GM12878 (cell line): ENCODE measurements around the gene FOXO3. TPM values are rescaled to one million over a fixed set of nuclear protein-coding genes. Genes with fewer than 3 reads are reported as not detected.

Experiments used
- ATF7 ChIP-seq: fragments of 450-650 bp; IDR thresholded peaks from 2 replicates; pipeline ENCODE4 v1.6.1; 2016; ENCODE audit warnings: low read depth, mild to moderate bottlenecking
- EP300 ChIP-seq, 2 experiments: fragments of 150-350 bp in 1 of 2; IDR thresholded peaks; 2 replicates each; pipeline ENCODE4 v1.6.1; 2011 to 2012; ENCODE audit warnings: low read depth in 2 of 2, low read length in 2 of 2, borderline replicate concordance in 1 of 2, improper control_type of control experiment in 1 of 2, inconsistent platforms in 1 of 2; ENCODE audit not compliant: control insufficient read depth in 1 of 2
- FOXK2 ChIP-seq: fragments of 450-650 bp; IDR thresholded peaks from 2 replicates; pipeline ENCODE4 v1.6.1; 2017; ENCODE audit warnings: mild to moderate bottlenecking, moderate library complexity
- PML ChIP-seq: IDR thresholded peaks from 2 replicates; pipeline ENCODE4 v1.6.1; 2012; ENCODE audit warnings: low read length, inconsistent platforms
- POLR2A ChIP-seq: IDR thresholded peaks from 2 replicates; pipeline ENCODE4 v1.6.1; 2011; ENCODE audit warnings: low read depth, mild to moderate bottlenecking, low read length
- POU2F2 ChIP-seq: IDR thresholded peaks from 3 replicates; pipeline ENCODE4 v1.6.1; 2011; ENCODE audit warnings: low read depth, mild to moderate bottlenecking, low read length, borderline replicate concordance
- RAD51 ChIP-seq: fragments of 450-650 bp; IDR thresholded peaks from 2 replicates; pipeline ENCODE4 v1.6.1; 2016; ENCODE audit warnings: moderate library complexity, mild to moderate bottlenecking, inconsistent platforms
- RUNX3 ChIP-seq: IDR thresholded peaks from 2 replicates; pipeline ENCODE4 v1.6.1; 2012; ENCODE audit warnings: low read length, inconsistent platforms
- SP1 ChIP-seq: IDR thresholded peaks from one replicate; pipeline ENCODE4 v1.6.1; 2011; ENCODE audit warnings: low read depth, low read length
- TBL1XR1 ChIP-seq: IDR thresholded peaks from 2 replicates; pipeline ENCODE4 v1.6.1; 2012; ENCODE audit warnings: low read depth, low read length, improper control_type of control experiment
- ZNF24 ChIP-seq: fragments of 450-650 bp; IDR thresholded peaks from 2 replicates; pipeline ENCODE4 v1.6.1; 2017; ENCODE audit warnings: antibody characterized with exemption, mild to moderate bottlenecking
- polyA plus RNA-seq, 11 experiments: library from polyadenylated mRNA; depleted of rRNA in 4 of 11; unstranded in 6 of 11; stranded (reverse) in 5 of 11; fragments of >200 nt; fragmentation: Nextera tagmentation in 4 of 11; fragmentation: Illumina TruSeq in 1 of 11; extraction: Ambion mirVana in 4 of 11; extraction: Trizol in 1 of 11; gene quantifications; 1 replicate in 1 of 11; 2 replicates in 10 of 11; pipeline versions ENCODE4 v1.2.1 to v1.2.3, GENCODE V29; 2011 to 2016; ENCODE audit warnings: inconsistent platforms in 2 of 11, missing spikeins in 2 of 11, low read depth in 1 of 11
- total RNA-seq, 4 experiments: library from RNA; depleted of rRNA in 3 of 4; stranded (reverse); fragments of >200 nt in 3 of 4; fragmentation: Illumina TruSeq in 1 of 4; extraction: Trizol in 1 of 4; gene quantifications; 2 replicates each; pipeline versions ENCODE4 v1.2.1 to v1.2.3, GENCODE V29; 2013 to 2021
- TF ChIP-seq, protein P1 (sequence below), 3 experiments: IDR thresholded peaks in 2 of 3; conservative IDR thresholded peaks in 1 of 3; 2 replicates each; pipeline ENCODE4 v1.5.1; 2011; ENCODE audit warnings: low read depth in 3 of 3, low read length in 3 of 3, mild to moderate bottlenecking in 3 of 3, control low read depth in 2 of 3, moderate library complexity in 2 of 3, inconsistent platforms in 1 of 3, mixed read lengths in 1 of 3; ENCODE audit not compliant: control insufficient read depth in 2 of 3, insufficient read depth in 1 of 3; ENCODE audit errors: extremely low read depth in 1 of 3
- TF ChIP-seq, protein P2 (sequence below): fragments of 450-650 bp; IDR thresholded peaks from 2 replicates; pipeline ENCODE4 v1.6.1; 2016; ENCODE audit warnings: mild to moderate bottlenecking
- TF ChIP-seq, protein P3 (sequence below): fragments of 450-650 bp; formaldehyde crosslinking; IDR thresholded peaks from 2 replicates; pipeline ENCODE4 v1.4.0; 2022; ENCODE audit warnings: mild to moderate bottlenecking, moderate library complexity
- TF ChIP-seq, protein P4 (sequence below): IDR thresholded peaks from 2 replicates; pipeline ENCODE4 v1.6.1; 2011; ENCODE audit warnings: mild to moderate bottlenecking, low read depth, low read length, moderate library complexity; ENCODE audit not compliant: insufficient replicate concordance
- TF ChIP-seq, protein P5 (sequence below): fragments of 150-350 bp; IDR thresholded peaks from 2 replicates; pipeline ENCODE4 v1.6.1; 2014; ENCODE audit warnings: mild to moderate bottlenecking, low read depth, low read length
- TF ChIP-seq, protein P6 (sequence below): IDR thresholded peaks from 2 replicates; pipeline ENCODE4 v1.6.1; 2011; ENCODE audit warnings: borderline replicate concordance, low read depth, mild to moderate bottlenecking, moderate library complexity, mixed read lengths, low read length; ENCODE audit not compliant: insufficient read depth; ENCODE audit errors: extremely low read length
- TF ChIP-seq, protein P7 (sequence below): IDR thresholded peaks from 2 replicates; pipeline ENCODE4 v1.6.1; 2011; ENCODE audit warnings: low read depth, low read length, improper control_type of control experiment, borderline replicate concordance

The FOXO3 gene
- total and polyA plus RNA-seq, 10 of the 15 experiments (the other 5 are each of a cell fraction or from before 2014, with no cell fraction given): 0.82 to 4.5 (median 1.7) TPM

DNA sequence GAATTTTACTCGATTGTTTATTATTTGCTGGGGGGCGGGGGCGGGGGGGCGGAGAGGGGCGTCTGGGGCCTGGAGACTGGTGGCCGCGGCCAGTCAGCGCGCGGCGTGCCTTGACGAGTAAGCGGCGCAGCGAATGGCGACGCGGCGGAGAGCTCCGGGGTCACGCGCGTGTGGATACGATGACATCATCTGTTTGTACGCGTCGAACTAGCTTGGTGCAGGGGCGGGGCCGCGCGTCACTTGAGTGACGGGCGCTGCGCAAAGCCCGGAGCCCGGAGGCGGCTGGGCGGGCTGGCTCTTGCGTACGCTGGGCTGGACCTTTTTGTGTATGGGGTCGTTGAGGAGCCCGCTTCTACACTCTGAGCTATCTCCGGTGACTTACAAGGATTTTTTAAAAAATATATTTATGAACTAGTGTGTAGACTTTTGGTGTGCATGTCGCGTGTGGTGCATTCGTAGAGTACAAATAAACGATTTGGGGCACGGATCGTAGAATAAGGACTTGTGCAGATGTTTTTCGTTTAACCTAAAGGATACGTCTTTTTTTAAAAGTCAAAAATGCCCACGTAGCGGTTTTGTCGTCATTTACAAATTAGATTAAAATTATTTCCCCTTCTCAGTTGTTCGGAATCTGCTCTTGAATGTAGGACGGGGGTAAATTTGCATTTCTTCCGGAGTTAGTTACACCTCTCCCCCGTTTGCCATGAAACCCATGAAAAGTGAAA is 2.2 kb upstream of the FOXO3 start (continued):
- TF ChIP-seq, protein P1, sequence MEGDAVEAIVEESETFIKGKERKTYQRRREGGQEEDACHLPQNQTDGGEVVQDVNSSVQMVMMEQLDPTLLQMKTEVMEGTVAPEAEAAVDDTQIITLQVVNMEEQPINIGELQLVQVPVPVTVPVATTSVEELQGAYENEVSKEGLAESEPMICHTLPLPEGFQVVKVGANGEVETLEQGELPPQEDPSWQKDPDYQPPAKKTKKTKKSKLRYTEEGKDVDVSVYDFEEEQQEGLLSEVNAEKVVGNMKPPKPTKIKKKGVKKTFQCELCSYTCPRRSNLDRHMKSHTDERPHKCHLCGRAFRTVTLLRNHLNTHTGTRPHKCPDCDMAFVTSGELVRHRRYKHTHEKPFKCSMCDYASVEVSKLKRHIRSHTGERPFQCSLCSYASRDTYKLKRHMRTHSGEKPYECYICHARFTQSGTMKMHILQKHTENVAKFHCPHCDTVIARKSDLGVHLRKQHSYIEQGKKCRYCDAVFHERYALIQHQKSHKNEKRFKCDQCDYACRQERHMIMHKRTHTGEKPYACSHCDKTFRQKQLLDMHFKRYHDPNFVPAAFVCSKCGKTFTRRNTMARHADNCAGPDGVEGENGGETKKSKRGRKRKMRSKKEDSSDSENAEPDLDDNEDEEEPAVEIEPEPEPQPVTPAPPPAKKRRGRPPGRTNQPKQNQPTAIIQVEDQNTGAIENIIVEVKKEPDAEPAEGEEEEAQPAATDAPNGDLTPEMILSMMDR (IDR thresholded peaks at IDR 0.05 in 2 of 3, conservative IDR thresholded peaks at IDR 0.05 in 1 of 3; ENCODE audit: control insufficient read depth in 2 of 3, extremely low read depth in 1 of 3, insufficient read depth in 1 of 3, low read depth in 3 of 3, low read length in 3 of 3): no peak
- TF ChIP-seq TBL1XR1 (peak; percentile 59; the same call in 1 of the 2 replicates), POU2F2 (peak; percentile 77; the same call in 1 of the 3 replicates), POLR2A (peak; percentile 46; the same call in 1 of the 2 replicates), RAD51 (no peak), EP300 (IDR thresholded peaks at IDR 0.05; ENCODE audit: borderline replicate concordance in 1 of 2, control insufficient read depth in 1 of 2, low read depth in 2 of 2, low read length in 2 of 2) (peak in 1 of 2 experiments; percentile 21; a peak in 1 of 4 replicates), ZNF24 (no peak), ATF7 (peak; percentile 99), PML (no peak), RUNX3 (peak; percentile 20; the same call in 1 of the 2 replicates), FOXK2 (no peak), SP1 (peak; percentile 98)
- TF ChIP-seq, protein P2, sequence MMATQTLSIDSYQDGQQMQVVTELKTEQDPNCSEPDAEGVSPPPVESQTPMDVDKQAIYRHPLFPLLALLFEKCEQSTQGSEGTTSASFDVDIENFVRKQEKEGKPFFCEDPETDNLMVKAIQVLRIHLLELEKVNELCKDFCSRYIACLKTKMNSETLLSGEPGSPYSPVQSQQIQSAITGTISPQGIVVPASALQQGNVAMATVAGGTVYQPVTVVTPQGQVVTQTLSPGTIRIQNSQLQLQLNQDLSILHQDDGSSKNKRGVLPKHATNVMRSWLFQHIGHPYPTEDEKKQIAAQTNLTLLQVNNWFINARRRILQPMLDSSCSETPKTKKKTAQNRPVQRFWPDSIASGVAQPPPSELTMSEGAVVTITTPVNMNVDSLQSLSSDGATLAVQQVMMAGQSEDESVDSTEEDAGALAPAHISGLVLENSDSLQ: peak; percentile 99
- TF ChIP-seq, protein P3, sequence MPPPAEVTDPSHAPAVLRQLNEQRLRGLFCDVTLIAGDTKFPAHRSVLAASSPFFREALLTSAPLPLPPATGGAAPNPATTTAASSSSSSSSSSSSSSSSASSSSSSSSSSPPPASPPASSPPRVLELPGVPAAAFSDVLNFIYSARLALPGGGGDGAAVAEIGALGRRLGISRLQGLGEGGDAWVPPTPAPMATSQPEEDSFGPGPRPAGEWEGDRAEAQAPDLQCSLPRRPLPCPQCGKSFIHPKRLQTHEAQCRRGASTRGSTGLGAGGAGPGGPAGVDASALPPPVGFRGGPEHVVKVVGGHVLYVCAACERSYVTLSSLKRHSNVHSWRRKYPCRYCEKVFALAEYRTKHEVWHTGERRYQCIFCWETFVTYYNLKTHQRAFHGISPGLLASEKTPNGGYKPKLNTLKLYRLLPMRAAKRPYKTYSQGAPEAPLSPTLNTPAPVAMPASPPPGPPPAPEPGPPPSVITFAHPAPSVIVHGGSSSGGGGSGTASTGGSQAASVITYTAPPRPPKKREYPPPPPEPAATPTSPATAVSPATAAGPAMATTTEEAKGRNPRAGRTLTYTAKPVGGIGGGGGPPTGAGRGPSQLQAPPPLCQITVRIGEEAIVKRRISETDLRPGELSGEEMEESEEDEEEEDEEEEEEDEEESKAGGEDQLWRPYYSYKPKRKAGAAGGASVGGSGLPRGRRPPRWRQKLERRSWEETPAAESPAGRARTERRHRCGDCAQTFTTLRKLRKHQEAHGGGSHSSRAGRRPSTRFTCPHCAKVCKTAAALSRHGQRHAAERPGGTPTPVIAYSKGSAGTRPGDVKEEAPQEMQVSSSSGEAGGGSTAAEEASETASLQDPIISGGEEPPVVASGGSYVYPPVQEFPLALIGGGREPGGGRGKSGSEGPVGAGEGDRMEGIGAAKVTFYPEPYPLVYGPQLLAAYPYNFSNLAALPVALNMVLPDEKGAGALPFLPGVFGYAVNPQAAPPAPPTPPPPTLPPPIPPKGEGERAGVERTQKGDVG (CRISPR knock-in tag): peak; percentile 84; the same call in 1 of the 2 replicates
- TF ChIP-seq, protein P4, sequence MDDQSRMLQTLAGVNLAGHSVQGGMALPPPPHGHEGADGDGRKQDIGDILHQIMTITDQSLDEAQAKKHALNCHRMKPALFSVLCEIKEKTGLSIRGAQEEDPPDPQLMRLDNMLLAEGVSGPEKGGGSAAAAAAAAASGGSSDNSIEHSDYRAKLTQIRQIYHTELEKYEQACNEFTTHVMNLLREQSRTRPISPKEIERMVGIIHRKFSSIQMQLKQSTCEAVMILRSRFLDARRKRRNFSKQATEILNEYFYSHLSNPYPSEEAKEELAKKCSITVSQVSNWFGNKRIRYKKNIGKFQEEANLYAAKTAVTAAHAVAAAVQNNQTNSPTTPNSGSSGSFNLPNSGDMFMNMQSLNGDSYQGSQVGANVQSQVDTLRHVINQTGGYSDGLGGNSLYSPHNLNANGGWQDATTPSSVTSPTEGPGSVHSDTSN: peak; percentile 98
- TF ChIP-seq, protein P5, sequence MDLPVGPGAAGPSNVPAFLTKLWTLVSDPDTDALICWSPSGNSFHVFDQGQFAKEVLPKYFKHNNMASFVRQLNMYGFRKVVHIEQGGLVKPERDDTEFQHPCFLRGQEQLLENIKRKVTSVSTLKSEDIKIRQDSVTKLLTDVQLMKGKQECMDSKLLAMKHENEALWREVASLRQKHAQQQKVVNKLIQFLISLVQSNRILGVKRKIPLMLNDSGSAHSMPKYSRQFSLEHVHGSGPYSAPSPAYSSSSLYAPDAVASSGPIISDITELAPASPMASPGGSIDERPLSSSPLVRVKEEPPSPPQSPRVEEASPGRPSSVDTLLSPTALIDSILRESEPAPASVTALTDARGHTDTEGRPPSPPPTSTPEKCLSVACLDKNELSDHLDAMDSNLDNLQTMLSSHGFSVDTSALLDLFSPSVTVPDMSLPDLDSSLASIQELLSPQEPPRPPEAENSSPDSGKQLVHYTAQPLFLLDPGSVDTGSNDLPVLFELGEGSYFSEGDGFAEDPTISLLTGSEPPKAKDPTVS: no peak
- TF ChIP-seq, protein P6, sequence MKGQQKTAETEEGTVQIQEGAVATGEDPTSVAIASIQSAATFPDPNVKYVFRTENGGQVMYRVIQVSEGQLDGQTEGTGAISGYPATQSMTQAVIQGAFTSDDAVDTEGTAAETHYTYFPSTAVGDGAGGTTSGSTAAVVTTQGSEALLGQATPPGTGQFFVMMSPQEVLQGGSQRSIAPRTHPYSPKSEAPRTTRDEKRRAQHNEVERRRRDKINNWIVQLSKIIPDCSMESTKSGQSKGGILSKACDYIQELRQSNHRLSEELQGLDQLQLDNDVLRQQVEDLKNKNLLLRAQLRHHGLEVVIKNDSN: peak; percentile 35
- TF ChIP-seq, protein P7, sequence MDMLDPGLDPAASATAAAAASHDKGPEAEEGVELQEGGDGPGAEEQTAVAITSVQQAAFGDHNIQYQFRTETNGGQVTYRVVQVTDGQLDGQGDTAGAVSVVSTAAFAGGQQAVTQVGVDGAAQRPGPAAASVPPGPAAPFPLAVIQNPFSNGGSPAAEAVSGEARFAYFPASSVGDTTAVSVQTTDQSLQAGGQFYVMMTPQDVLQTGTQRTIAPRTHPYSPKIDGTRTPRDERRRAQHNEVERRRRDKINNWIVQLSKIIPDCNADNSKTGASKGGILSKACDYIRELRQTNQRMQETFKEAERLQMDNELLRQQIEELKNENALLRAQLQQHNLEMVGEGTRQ: no peak
